C4-2B (cell line): ENCODE measurements around the gene PCDH15.

Source experiments
- ZFX ChIP-seq: fragments of 450-650 bp; IDR thresholded peaks from 2 replicates; pipeline ENCODE4 v1.6.1; 2017
- TF ChIP-seq, protein P1 (sequence below): fragments of 450-650 bp; conservative IDR thresholded peaks from 2 replicates; pipeline ENCODE4 v1.5.1; 2017; ENCODE audit warnings: mild to moderate bottlenecking

DNA sequence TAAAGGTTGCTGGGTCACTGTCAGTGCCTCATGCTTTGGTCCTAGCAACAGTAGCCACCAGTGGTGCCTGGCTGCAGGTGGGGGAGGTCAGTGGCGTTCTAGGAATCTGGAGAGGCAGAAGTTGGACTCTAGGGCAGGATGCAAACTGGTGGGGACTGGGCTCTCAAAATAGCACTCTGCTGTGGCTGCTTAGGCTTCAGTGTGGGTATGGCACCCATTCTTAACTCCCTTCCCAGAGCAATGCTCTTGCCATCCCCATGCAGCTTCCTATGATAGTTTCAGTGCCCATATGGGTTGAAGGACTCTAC lies 330.8 kb downstream of the PCDH15 start:
- TF ChIP-seq, protein P1, sequence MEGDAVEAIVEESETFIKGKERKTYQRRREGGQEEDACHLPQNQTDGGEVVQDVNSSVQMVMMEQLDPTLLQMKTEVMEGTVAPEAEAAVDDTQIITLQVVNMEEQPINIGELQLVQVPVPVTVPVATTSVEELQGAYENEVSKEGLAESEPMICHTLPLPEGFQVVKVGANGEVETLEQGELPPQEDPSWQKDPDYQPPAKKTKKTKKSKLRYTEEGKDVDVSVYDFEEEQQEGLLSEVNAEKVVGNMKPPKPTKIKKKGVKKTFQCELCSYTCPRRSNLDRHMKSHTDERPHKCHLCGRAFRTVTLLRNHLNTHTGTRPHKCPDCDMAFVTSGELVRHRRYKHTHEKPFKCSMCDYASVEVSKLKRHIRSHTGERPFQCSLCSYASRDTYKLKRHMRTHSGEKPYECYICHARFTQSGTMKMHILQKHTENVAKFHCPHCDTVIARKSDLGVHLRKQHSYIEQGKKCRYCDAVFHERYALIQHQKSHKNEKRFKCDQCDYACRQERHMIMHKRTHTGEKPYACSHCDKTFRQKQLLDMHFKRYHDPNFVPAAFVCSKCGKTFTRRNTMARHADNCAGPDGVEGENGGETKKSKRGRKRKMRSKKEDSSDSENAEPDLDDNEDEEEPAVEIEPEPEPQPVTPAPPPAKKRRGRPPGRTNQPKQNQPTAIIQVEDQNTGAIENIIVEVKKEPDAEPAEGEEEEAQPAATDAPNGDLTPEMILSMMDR: no peak
- no peak for TF ChIP-seq ZFX
